Left ventricle myocardium inferior (tissue), 1 donor: Measurements from ENCODE around the gene VWC2L. TPM values are rescaled to one million over a fixed set of nuclear protein-coding genes. Genes with fewer than 3 reads are reported as not detected.

ENCODE experiments used
- DNase-seq: peaks from one replicate; pipeline ENCODE4 v3.0.0-alpha.2; 2020
- H3K27ac ChIP-seq: fragments of 200-600 bp; replicated peaks from 2 replicates; pipeline ENCODE4 v1.8.0; 2021
- H3K27me3 ChIP-seq: fragments of 200-600 bp; 2 replicates; pipeline ENCODE4 v1.8.0; 2021; ENCODE audit warnings: low read depth
- H3K36me3 ChIP-seq: fragments of 200-600 bp; 2 replicates; pipeline ENCODE4 v1.8.0; 2021
- H3K4me1 ChIP-seq: fragments of 200-600 bp; 2 replicates; pipeline ENCODE4 v1.8.0; 2021
- H3K4me3 ChIP-seq: fragments of 200-600 bp; 2 replicates; pipeline ENCODE4 v1.8.0; 2021; ENCODE audit warnings: mild to moderate bottlenecking, moderate library complexity
- H3K9me3 ChIP-seq: fragments of 200-600 bp; replicated peaks from 2 replicates; pipeline ENCODE4 v1.8.0; 2021
- CTCF ChIP-seq: fragments of 200-600 bp; IDR thresholded peaks from 2 replicates; pipeline ENCODE4 v1.8.0; 2021; ENCODE audit warnings: antibody characterized with exemption, mild to moderate bottlenecking, borderline replicate concordance
- intact Hi-C: fragments of 100-400 bp; cut with micrococcal nuclease; formaldehyde crosslinking; loops from one replicate; pipeline ENCODE4 v1.11.0; 2022
- total RNA-seq: library from RNA; stranded (reverse); fragmentation: NEBNext Ultra II Directional; extraction: Animal tissue kit (Norgen Biotek cat#: 25700); gene quantifications from one replicate; pipeline ENCODE4 v1.2.1, GENCODE V29; 2021
- donor health status: DM: no; HTN: yes; CAD: no; lungs with severe emphysema.

VWC2L gene
- total RNA-seq, 1 donor from 2014 or later: not detected

- H3K27ac ChIP-seq: no peak overlapping the region
- no peak overlapping the region for H3K4me3 ChIP-seq
- TF ChIP-seq CTCF: no peak
- peaks cover 13% of the 10 kb centered on the region for H3K4me1 ChIP-seq
- no peaks in the 10 kb centered on the region for H3K27me3 ChIP-seq
- no peaks in the 10 kb centered on the region for H3K36me3 ChIP-seq
- no peak for DNase-seq
- intact Hi-C loops: no loop called here
- no peaks in the 10 kb centered on the region for H3K9me3 ChIP-seq
Measured at GRCh38 chr2:214507032-214507431, 96.2 kb downstream of the VWC2L start.

DNA sequence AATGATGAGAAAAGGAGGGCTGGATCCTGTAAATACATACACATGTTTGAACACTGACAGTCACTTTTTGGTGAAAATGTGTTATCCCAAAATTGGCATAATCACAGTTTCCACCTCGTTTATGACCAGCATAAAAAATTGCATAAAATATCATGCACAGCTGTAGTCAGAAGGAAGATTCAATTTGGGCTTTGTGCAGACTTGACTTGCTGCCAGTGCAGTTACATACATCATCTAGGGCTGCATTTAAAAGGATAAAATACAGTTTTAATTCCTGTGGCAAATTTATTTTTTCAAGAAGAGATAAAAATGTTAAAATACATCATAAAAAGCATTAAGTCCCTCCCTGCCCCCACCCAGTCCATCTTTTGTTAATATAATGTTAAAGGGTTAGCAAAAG lies 103.8 kb downstream of the VWC2L start:
- H3K36me3 ChIP-seq: no peaks in the 10 kb centered on the region
- no peak overlapping the region for H3K27ac ChIP-seq
- no peaks in the 10 kb centered on the region for H3K27me3 ChIP-seq
- DNase-seq: no peak
- TF ChIP-seq CTCF: no peak
- H3K4me1 ChIP-seq: no peaks in the 10 kb centered on the region
- H3K4me3 ChIP-seq: no peak overlapping the region
- intact Hi-C loops: no loop called here
- no peaks in the 10 kb centered on the region for H3K9me3 ChIP-seq

- Histone ChIP-seq H3K4me1 (no peaks in the 10 kb centered on the region), H3K27me3 (no peaks in the 10 kb centered on the region), H3K36me3 (no peaks in the 10 kb centered on the region), H3K27ac (no peak overlapping the region), H3K4me3 (no peak overlapping the region), H3K9me3 (no peaks in the 10 kb centered on the region)
- intact Hi-C loops: no loop called here
- DNase-seq: no peak
- TF ChIP-seq CTCF: no peak
Measured at GRCh38 chr2:214515111-214515510, 104.3 kb downstream of the VWC2L start.

GRCh38 chr2:214519258-214519818 lies 108.5 kb downstream of the VWC2L start:
- Histone ChIP-seq H3K4me3 (no peak overlapping the region), H3K27me3 (no peaks in the 10 kb centered on the region), H3K9me3 (no peaks in the 10 kb centered on the region), H3K27ac (no peak overlapping the region), H3K36me3 (no peaks in the 10 kb centered on the region), H3K4me1 (no peaks in the 10 kb centered on the region)
- intact Hi-C loops: no loop called here
- no peak for TF ChIP-seq CTCF
- DNase-seq: no peak

- DNase-seq: no peak
- Histone ChIP-seq H3K9me3 (no peaks in the 10 kb centered on the region), H3K36me3 (no peaks in the 10 kb centered on the region), H3K27me3 (no peaks in the 10 kb centered on the region), H3K4me3 (no peak overlapping the region), H3K4me1 (no peaks in the 10 kb centered on the region), H3K27ac (no peak overlapping the region)
- intact Hi-C loops: no loop called here
- no peak for TF ChIP-seq CTCF
Measured at GRCh38 chr2:214529021-214529420, 118.2 kb downstream of the VWC2L start.

GRCh38 chr2:214529514-214529913 lies 118.7 kb downstream of the VWC2L start:
- no peaks in the 10 kb centered on the region for H3K9me3 ChIP-seq
- intact Hi-C loops: no loop called here
- H3K4me1 ChIP-seq: no peaks in the 10 kb centered on the region
- no peak overlapping the region for H3K4me3 ChIP-seq
- no peak for TF ChIP-seq CTCF
- no peaks in the 10 kb centered on the region for H3K27me3 ChIP-seq
- H3K36me3 ChIP-seq: no peaks in the 10 kb centered on the region
- no peak for DNase-seq
- H3K27ac ChIP-seq: no peak overlapping the region
